Aorta (tissue), 5 donors: ENCODE results near the gene TET3. TPM values are rescaled to one million over a fixed set of nuclear protein-coding genes. Genes with fewer than 3 reads are reported as not detected.

ENCODE experiments used
- ATAC-seq: fragments of 200-7000 bp; cut with Tn5 transposase; one replicate; pipeline ENCODE4 v1.9.1; 2022; ENCODE audit warnings: moderate library complexity; ENCODE audit not compliant: low FRiP score
- DNase-seq, 2 donors: peaks; one replicate each; pipeline ENCODE4 v3.0.0-alpha.2; 2020
- H3K27ac ChIP-seq, 2 donors: one replicate each; pipeline ENCODE4 v1.5.1; 2013; ENCODE audit warnings: low read length in 2 of 2, mild to moderate bottlenecking in 2 of 2, moderate library complexity in 2 of 2, control low read depth in 1 of 2, inconsistent platforms in 1 of 2, low read depth in 1 of 2
- H3K27me3 ChIP-seq, 2 donors: one replicate each; pipeline ENCODE4 v1.6.1; 2013; ENCODE audit warnings: control low read depth in 1 of 2, low read length in 1 of 2, mild to moderate bottlenecking in 1 of 2, moderate library complexity in 1 of 2; ENCODE audit not compliant: insufficient read depth in 2 of 2, control insufficient read depth in 1 of 2
- H3K36me3 ChIP-seq, 2 donors: one replicate each; pipeline ENCODE4 v1.6.1; 2013; ENCODE audit warnings: control low read depth in 1 of 2, low read length in 1 of 2, mild to moderate bottlenecking in 1 of 2; ENCODE audit not compliant: insufficient read depth in 2 of 2, control insufficient read depth in 1 of 2
- H3K4me1 ChIP-seq, 2 donors: one replicate each; pipeline ENCODE4 v1.6.1; 2013; ENCODE audit warnings: low read length in 2 of 2, control low read depth in 1 of 2, mild to moderate bottlenecking in 1 of 2, moderate library complexity in 1 of 2; ENCODE audit not compliant: insufficient read depth in 2 of 2, control insufficient read depth in 1 of 2
- H3K4me3 ChIP-seq, 2 donors: one replicate each; pipeline ENCODE4 v1.5.1; 2013; ENCODE audit warnings: low read length in 2 of 2, control low read depth in 1 of 2, mild to moderate bottlenecking in 1 of 2
- H3K9me3 ChIP-seq: one replicate; pipeline ENCODE4 v1.6.1; 2013; ENCODE audit warnings: mild to moderate bottlenecking, low read length; ENCODE audit not compliant: control insufficient read depth
- WGBS, 2 donors: extraction: QIAGEN DNeasy Blood & Tissue Kit; methylation state at CpG; one replicate each; pipeline ENCODE4 v1.1.7; 2013; 5-methylcytosine and 5-hydroxymethylcytosine counted together
- intact Hi-C, 2 donors: fragments of 100-400 bp; cut with DNase I; formaldehyde crosslinking; loops; one replicate each; pipeline versions ENCODE4 v1.14.2 to v1.15.0; 2022
- polyA plus RNA-seq, 2 donors: library from polyadenylated mRNA; stranded (reverse); fragments of 200-250 nt; gene quantifications; one replicate each; pipeline ENCODE4 v1.2.3, GENCODE V29; 2013
- total RNA-seq, 2 donors: library from RNA; stranded (reverse); fragmentation: NEBNext Ultra II Directional; extraction: Animal tissue kit (Norgen Biotek cat#: 25700); gene quantifications; one replicate each; pipeline ENCODE4 v1.2.1, GENCODE V29; 2021
- donor health status: healthy with polysubstance abuse.
- donor health status: Bipolar disorder and iron deficiency.
- donor health status: DM: no; HTN: no; CAD: no.
- donor health status: DM: no; HTN: no; CAD: no.
- donor health status: DM: yes; HTN: yes; CAD: no.

The TET3 gene
- total and polyA plus RNA-seq, 4 donors = 1.0 to 12.1 (median 5.7) TPM

DNA sequence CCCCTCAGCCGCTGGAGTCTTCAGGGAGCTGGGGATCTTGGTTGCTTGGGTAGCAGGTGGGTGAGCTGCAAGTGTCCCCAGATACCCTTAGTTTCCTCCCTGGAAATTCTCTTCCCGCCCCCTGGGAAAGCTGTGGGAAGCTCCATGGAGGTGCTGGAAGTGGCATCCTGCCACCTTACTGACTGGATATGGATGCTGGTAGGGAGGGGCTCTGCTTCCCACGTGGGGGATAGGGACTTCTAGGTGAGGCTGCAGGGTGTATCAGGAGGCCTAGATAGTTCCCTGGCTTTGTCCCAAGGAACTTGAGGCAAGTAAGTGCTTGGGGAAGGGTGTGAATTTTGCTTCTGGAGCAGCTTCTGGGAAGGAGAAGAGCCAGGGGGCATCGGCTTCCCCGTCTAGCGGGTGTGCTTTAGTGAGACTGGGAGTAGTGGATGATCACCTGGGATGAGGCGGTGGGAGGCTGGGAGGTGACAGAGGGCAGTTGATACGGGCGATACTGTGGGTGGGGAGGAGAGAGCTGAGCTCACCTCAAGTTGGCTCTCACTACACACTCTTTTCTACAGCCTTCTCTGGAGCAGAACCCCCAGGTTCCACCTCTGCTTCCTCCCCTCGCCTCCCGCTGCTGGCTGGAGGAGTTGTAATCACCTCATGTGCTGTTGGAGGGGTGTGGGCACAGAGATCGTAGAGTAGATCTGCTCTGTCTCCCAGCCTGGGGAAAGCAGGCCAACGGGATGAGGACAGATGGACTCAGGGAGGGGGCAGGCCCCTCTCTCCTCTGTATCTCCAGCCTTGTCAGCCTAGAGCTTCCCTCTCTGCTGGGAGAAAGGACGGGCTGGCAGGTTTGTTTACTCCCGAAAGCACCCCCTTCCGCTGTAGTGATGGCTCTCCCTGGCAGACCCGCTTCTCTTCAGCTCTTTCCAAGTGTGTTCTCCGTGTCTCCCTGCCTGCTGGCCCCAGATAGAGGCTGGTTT is 19.8 kb downstream of the TET3 start:
- no peaks in the 10 kb centered on the region for H3K27me3 ChIP-seq
- H3K4me3 ChIP-seq = no peak overlapping the region
- no peaks in the 10 kb centered on the region for H3K9me3 ChIP-seq
- no peak overlapping the region for H3K27ac ChIP-seq
- no peaks in the 10 kb centered on the region for H3K4me1 ChIP-seq
- 86 to 88% methylated on average over 18 of the region's 18 CpGs for WGBS, 2 donors
- no peaks in the 10 kb centered on the region for H3K36me3 ChIP-seq
- no peak for DNase-seq
- intact Hi-C loops = loop anchor here in 1 of 2 donors (5.0 kb wide), 1 partner anchor 77 kb away; the partner anchor contains the start of gene DGUOK
- no peak for ATAC-seq

DNA sequence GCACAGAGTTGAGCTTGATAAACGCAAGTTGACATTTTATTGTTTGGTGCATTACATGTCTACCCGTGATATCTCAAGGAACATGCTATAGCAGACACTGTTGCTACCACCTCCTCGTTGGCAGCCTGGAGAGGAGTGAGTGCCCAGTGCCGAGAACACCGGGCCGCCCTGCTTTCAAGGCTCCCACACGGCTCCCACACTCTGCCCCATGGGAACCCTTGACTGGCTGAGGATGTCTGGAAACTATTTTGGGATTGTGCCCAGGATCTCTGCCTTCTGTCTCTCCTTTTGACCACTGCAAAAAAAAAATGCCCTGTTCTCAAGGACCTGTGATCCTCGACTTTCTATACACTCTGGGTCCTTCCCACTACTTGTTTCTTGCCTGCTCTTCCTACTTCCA is 21.1 kb downstream of the TET3 start:
- Histone ChIP-seq H3K36me3 (no peaks in the 10 kb centered on the region), H3K27ac (no peak overlapping the region), H3K27me3 (no peaks in the 10 kb centered on the region), H3K4me1 (no peaks in the 10 kb centered on the region), H3K9me3 (no peaks in the 10 kb centered on the region), H3K4me3 (no peak overlapping the region)
- ATAC-seq (no peak), DNase-seq (no peak)
- intact Hi-C loops = no loop called here
- WGBS, 2 donors = 21 to 28% methylated on average over 8 of the region's 8 CpGs

DNA sequence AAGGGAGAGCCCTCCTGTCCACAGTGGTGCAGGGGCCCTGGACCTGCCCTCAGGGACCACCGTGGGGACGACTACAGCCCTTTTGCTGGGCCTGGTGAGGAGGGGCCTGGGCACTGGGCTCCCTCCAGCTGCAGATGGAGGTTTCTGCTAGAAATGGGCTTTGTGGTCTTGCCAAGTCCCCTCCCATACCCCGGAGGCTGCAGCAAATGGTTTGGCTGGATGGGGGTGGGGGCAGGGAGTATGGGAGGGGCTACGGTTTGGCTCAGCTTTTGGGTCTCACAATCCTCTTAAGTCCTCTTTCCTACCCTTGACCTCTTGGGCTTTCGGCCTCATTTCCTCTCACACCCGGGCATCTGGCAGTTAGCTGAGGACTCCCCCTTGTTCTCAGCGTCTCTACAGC is 21.7 kb downstream of the TET3 start:
- no peaks in the 10 kb centered on the region for H3K27me3 ChIP-seq
- intact Hi-C loops = no loop called here
- no peak for ATAC-seq
- 63 to 65% methylated on average over 7 of the region's 7 CpGs for WGBS, 2 donors
- H3K27ac ChIP-seq = no peak overlapping the region
- no peak overlapping the region for H3K4me3 ChIP-seq
- DNase-seq = no peak
- no peaks in the 10 kb centered on the region for H3K36me3 ChIP-seq
- H3K4me1 ChIP-seq = no peaks in the 10 kb centered on the region
- H3K9me3 ChIP-seq = no peaks in the 10 kb centered on the region

DNA sequence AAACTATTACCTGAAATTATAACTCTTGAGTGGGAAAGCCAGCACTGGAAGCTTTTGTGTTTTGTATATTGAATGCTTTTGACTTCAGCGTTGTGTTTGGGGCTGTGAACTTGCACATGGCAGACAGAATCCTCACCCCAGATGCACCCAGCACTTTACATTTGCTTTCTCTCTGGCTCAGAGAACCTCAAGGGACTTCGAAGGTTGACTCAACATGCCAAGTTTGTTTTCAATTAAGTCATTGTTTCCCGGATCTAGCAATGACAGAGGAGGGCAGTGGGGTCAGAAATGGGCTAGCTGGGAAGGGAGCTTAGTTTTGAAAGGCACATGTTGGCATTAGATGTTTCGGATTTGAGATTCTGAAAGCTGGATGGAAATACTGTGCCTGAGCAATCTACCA is 22.4 kb downstream of the TET3 start:
- DNase-seq = no peak
- no peak for ATAC-seq
- intact Hi-C loops = no loop called here
- Histone ChIP-seq H3K4me3 (no peak overlapping the region), H3K27me3 (no peaks in the 10 kb centered on the region), H3K9me3 (no peaks in the 10 kb centered on the region), H3K4me1 (no peaks in the 10 kb centered on the region), H3K27ac (no peak overlapping the region), H3K36me3 (no peaks in the 10 kb centered on the region)
- 58% methylated on average over 4 of the region's 4 CpGs for WGBS, 2 donors

DNA sequence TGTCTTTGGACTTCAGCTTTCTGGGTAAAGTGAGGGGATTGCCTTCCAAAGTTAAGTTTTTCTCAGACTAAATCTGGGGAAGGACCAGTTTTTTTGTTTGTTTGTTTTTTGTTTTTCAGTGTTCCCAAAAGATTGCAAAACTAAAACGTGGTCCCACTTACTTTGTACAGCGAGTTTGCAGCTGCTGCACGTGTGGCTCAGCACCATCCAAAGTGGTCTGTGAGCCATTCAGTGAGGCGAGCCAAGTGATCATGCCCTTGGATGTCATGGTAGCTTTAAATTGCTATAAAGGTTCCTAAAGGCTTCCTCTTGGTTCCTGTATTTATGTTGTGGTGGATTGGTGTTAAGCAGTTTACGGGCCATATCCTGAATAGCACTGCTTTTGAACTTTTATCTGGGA is 23.0 kb downstream of the TET3 start:
- Histone ChIP-seq H3K4me1 (no peaks in the 10 kb centered on the region), H3K9me3 (no peaks in the 10 kb centered on the region), H3K4me3 (no peak overlapping the region), H3K27me3 (no peaks in the 10 kb centered on the region), H3K36me3 (no peaks in the 10 kb centered on the region), H3K27ac (no peak overlapping the region)
- no peak for ATAC-seq
- WGBS, 2 donors = 94 to 96% methylated on average over 5 of the region's 5 CpGs
- intact Hi-C loops = no loop called here
- no peak for DNase-seq

DNA sequence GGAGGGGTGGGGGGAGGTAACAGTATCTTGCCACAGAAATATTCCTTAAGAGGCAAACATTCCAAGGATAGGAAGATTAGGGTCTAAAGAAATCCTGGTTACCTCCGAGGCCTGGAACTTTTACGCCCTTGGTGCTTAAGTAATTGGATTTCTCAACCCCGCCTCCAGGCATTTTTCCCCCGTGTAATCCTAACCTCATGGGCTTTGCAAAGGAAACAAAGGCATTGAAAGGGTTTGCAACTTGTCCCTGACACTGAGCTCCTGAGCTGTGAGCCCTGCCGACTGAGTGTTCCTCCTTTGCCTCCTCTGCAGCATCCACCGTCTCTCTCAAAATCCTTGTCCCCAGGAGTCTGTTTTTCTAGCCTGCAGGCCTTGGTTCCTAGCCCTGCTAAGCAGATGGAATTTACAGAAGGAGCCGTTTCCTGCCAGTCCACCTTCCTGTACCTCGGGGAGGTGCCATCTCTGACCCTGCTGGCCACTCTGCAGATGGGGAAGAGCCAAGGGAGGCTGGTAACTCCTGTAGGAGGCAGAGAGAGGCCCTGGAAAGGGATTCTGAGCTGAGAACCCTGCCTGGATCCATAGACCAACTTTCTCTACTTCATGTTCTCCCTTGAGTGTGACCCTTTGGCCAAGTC is 24.2 kb downstream of the TET3 start:
- Histone ChIP-seq H3K9me3 (no peaks in the 10 kb centered on the region), H3K4me1 (no peaks in the 10 kb centered on the region), H3K4me3 (no peak overlapping the region), H3K36me3 (no peaks in the 10 kb centered on the region), H3K27me3 (no peaks in the 10 kb centered on the region), H3K27ac (no peak overlapping the region)
- DNase-seq (no peak), ATAC-seq (no peak)
- WGBS, 2 donors = 74 to 78% methylated on average over 8 of the region's 8 CpGs
- intact Hi-C loops = no loop called here

DNA sequence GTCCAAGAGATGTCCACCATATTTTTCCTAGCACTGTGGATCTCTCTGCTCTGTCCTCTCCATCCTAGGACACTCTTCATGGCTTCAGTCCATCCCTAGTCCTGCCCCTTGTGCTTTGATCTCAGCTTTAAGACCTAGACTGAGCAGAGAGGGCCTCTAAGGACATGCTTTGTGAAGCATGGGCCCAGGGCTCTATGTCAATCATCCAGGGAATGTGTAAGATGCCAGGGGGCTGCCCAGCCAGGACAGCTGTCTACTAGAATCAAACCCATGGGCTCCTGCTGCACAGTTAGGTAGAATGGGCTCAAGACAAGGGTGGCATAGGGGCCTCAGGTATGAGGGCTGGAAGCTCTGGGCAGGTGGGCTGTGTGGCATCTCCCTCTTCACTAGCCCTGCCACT is 24.9 kb downstream of the TET3 start:
- ATAC-seq (peak; percentile 15), DNase-seq (no peak)
- no peaks in the 10 kb centered on the region for H3K36me3 ChIP-seq
- no peaks in the 10 kb centered on the region for H3K4me1 ChIP-seq
- H3K9me3 ChIP-seq = no peaks in the 10 kb centered on the region
- no peak overlapping the region for H3K4me3 ChIP-seq
- no peak overlapping the region for H3K27ac ChIP-seq
- H3K27me3 ChIP-seq = no peaks in the 10 kb centered on the region
- intact Hi-C loops = no loop called here

DNA sequence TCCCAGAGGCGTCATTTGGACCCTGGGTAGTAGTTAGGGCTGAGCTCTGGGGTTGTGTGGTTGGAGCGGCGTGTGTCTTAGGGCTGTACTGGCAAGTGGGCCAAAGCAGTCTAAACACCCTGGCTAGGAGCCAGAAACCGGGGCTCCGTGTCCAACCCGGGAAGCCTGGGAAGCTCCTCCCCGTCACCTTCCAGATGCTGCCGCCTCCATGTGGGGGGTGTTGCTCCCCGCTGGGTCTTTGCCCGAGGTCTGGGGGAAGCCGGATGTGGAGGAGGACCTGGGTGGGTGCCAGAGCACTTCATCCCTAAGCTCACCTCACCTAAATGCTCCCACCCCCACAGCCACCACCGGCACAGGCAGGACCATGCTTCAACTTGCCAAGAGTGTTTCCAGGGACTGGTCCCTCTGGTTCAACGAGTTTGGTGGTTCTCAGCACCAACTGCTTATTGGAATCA is 25.4 kb downstream of the TET3 start:
- ATAC-seq (peak; percentile 54), DNase-seq (no peak)
- H3K4me1 ChIP-seq = no peaks in the 10 kb centered on the region
- H3K36me3 ChIP-seq = no peaks in the 10 kb centered on the region
- H3K4me3 ChIP-seq = no peak overlapping the region
- no peaks in the 10 kb centered on the region for H3K9me3 ChIP-seq
- intact Hi-C loops = no loop called here
- no peak overlapping the region for H3K27ac ChIP-seq
- 21% methylated on average over 13 of the region's 13 CpGs for WGBS, 2 donors
- H3K27me3 ChIP-seq = no peaks in the 10 kb centered on the region

DNA sequence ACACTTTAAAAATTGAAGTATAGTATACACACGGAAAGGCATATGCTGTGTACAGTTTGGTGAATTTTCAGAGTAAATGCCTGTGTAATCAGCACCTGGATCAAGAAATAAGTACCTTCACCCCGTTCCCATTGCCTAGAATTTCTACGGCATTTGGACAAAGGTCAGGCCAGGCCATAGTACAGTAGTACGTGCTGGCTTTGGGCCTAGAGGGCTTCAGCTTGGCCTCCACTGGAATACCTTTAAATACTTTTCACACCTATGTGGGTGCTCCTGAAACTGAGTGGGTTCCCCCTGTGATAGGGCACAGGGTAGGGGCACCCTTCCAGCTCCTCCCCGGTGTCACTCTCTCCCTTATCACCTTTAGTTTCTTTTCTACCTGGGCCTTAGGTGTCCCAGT is 26.5 kb downstream of the TET3 start:
- H3K36me3 ChIP-seq = no peaks in the 10 kb centered on the region
- ATAC-seq (no peak), DNase-seq (no peak)
- 94% methylated on average over 5 of the region's 5 CpGs for WGBS, 2 donors
- no peaks in the 10 kb centered on the region for H3K4me1 ChIP-seq
- no peak overlapping the region for H3K27ac ChIP-seq
- H3K27me3 ChIP-seq = no peaks in the 10 kb centered on the region
- H3K4me3 ChIP-seq = no peak overlapping the region
- no peaks in the 10 kb centered on the region for H3K9me3 ChIP-seq
- intact Hi-C loops = no loop called here
